K562 (cell line): ENCODE measurements around the gene NCF2. TPM values are rescaled to one million over a fixed set of nuclear protein-coding genes. Genes with fewer than 3 reads are reported as not detected.

Source experiments
- ATF6 ChIP-seq: sonication (generic); formaldehyde crosslinking; IDR thresholded peaks from 2 replicates; pipeline ENCODE4 v1.4.0; 2020; ENCODE audit warnings: mild to moderate bottlenecking, missing genetic modification reagents
- COPS2 ChIP-seq: fragments of 450-650 bp; conservative IDR thresholded peaks from 2 replicates; pipeline ENCODE4 v1.6.1; 2016; ENCODE audit warnings: mild to moderate bottlenecking, moderate library complexity
- DACH1 ChIP-seq: fragments of 450-650 bp; IDR thresholded peaks from 2 replicates; pipeline ENCODE4 v1.6.1; 2018; ENCODE audit not compliant: partially characterized antibody
- HDGF ChIP-seq: fragments of 450-650 bp; IDR thresholded peaks from 2 replicates; pipeline ENCODE4 v1.6.1; 2016
- HOMEZ ChIP-seq: fragments of 250-450 bp; sonication (Bioruptor Pico); IDR thresholded peaks from 2 replicates; pipeline ENCODE4 v1.4.0; 2020; ENCODE audit warnings: mild to moderate bottlenecking, moderate library complexity
- KLF1 ChIP-seq: fragments of 450-650 bp; IDR thresholded peaks from 2 replicates; pipeline ENCODE4 v1.6.1; 2016; ENCODE audit warnings: missing genetic modification characterization, missing compliant biosample characterization
- MAFG ChIP-seq: fragments of 450-650 bp; conservative IDR thresholded peaks from 2 replicates; pipeline ENCODE4 v1.6.1; 2016; ENCODE audit warnings: missing genetic modification characterization, missing compliant biosample characterization
- MECOM ChIP-seq: fragments of 250-450 bp; sonication (Bioruptor Pico); IDR thresholded peaks from 2 replicates; pipeline ENCODE4 v1.8.0; 2022; ENCODE audit warnings: inconsistent platforms
- MTF1 ChIP-seq: fragments of 250-450 bp; sonication (Bioruptor Pico); IDR thresholded peaks from 2 replicates; pipeline ENCODE4 v1.9.0; 2021; ENCODE audit warnings: moderate library complexity, mild to moderate bottlenecking, inconsistent platforms, borderline replicate concordance
- RBM25 ChIP-seq: fragments of 200-400 bp; formaldehyde crosslinking; IDR thresholded peaks from 2 replicates; pipeline ENCODE4 v1.6.1; 2018; ENCODE audit warnings: low read length, low read depth, moderate library complexity; ENCODE audit not compliant: severe bottlenecking
- TAL1 ChIP-seq: fragments of 450-650 bp; IDR thresholded peaks from 2 replicates; pipeline ENCODE4 v1.6.1; 2016; ENCODE audit warnings: mild to moderate bottlenecking
- ZBTB11 ChIP-seq, 3 experiments: fragments of 200-800 bp in 1 of 3; fragments of 250-450 bp in 1 of 3; fragments of 450-650 bp in 1 of 3; sonication (Bioruptor Pico) in 1 of 3; sonication (Bioruptor generic) in 1 of 3; formaldehyde crosslinking in 1 of 3; IDR thresholded peaks; 2 replicates each; pipeline versions ENCODE4 v1.6.1 to v1.8.0; 2016 to 2022; ENCODE audit warnings: mild to moderate bottlenecking in 2 of 3, missing genetic modification characterization in 2 of 3, missing compliant biosample characterization in 1 of 3, moderate library complexity in 1 of 3
- ZBTB17 ChIP-seq: fragments of 450-650 bp; formaldehyde crosslinking; IDR thresholded peaks from 2 replicates; pipeline ENCODE4 v1.4.0; 2020; ENCODE audit warnings: mild to moderate bottlenecking
- ZEB2 ChIP-seq: fragments of 450-650 bp; IDR thresholded peaks from 2 replicates; pipeline ENCODE4 v1.6.1; 2016
- ZNF384 ChIP-seq: IDR thresholded peaks from 2 replicates; pipeline ENCODE4 v1.6.1; 2012; ENCODE audit warnings: low read depth, low read length, improper control_type of control experiment
- ZNF583 ChIP-seq: fragments of 250-450 bp; sonication (Bioruptor Pico); IDR thresholded peaks from 2 replicates; pipeline ENCODE4 v1.4.0; 2020
- ZNF76 ChIP-seq: fragments of 250-450 bp; sonication (Bioruptor Pico); IDR thresholded peaks from 2 replicates; pipeline ENCODE4 v1.4.0; 2020; ENCODE audit warnings: mild to moderate bottlenecking, moderate library complexity, borderline replicate concordance
- ZNF778 ChIP-seq: fragments of 450-650 bp; formaldehyde crosslinking; IDR thresholded peaks from 2 replicates; pipeline ENCODE4 v1.4.0; 2020; ENCODE audit warnings: mild to moderate bottlenecking, moderate library complexity
- polyA plus RNA-seq, 8 experiments: library from polyadenylated mRNA; depleted of rRNA in 4 of 8; stranded (reverse) in 5 of 8; unstranded in 3 of 8; fragments of >200 nt; fragmentation: Nextera tagmentation in 2 of 8; fragmentation: Illumina TruSeq in 1 of 8; extraction: Ambion mirVana in 2 of 8; extraction: Trizol in 1 of 8; gene quantifications; 2 replicates each; pipeline versions ENCODE4 v1.2.1 to v1.2.3, GENCODE V29; 2011 to 2014; ENCODE audit warnings: inconsistent platforms in 1 of 8, missing spikeins in 1 of 8
- total RNA-seq, 7 experiments: library from RNA; depleted of rRNA in 6 of 7; stranded (reverse); fragments of >200 nt in 6 of 7; fragmentation: Illumina TruSeq in 2 of 7; extraction: Trizol in 2 of 7; gene quantifications; 2 replicates each; pipeline versions ENCODE4 v1.2.1 to v1.2.3, GENCODE V29; 2011 to 2021; ENCODE audit warnings: low replicate concordance in 1 of 7
- TF ChIP-seq, protein P1 (sequence below), 2 experiments: fragments of 200-800 bp in 1 of 2; sonication (Bioruptor generic) in 1 of 2; sonication (generic) in 1 of 2; formaldehyde crosslinking in 1 of 2; IDR thresholded peaks in 1 of 2; conservative IDR thresholded peaks in 1 of 2; 2 replicates each; pipeline versions ENCODE4 v1.5.0 to v1.6.1; 2016 to 2020; ENCODE audit warnings: missing compliant biosample characterization in 1 of 2, missing genetic modification characterization in 1 of 2, missing genetic modification reagents in 1 of 2

The NCF2 gene
- total and polyA plus RNA-seq, 9 of the 15 experiments (the other 6 are each of a cell fraction or from before 2014, with no cell fraction given): 0.07 to 0.54 (median 0.16) TPM; not detected in 3

DNA sequence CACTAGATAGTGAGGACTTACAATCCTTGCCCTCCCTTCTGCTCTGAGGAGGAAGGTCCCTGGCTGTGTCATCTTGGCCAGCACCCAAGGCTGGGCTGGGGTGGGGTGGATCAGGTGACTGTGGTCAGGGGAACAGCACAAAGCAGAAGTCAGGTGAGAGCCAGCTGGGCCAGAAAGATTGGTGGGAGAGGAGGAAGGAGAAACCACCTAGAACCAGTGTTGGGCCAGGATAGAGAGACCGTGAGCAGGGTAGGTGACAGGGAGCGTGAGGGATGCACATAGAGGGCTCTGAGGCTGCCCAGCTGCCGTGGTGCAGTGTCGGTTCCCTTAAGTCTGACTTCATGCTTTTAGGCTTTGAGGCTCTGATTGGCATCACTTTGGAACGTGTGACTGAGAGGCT lies 22.7 kb downstream of the NCF2 start (continued):
- TF ChIP-seq MAFG (tag): no peak
- TF ChIP-seq ZNF778: no peak
- peak; percentile 90 for TF ChIP-seq ZEB2
- TF ChIP-seq ZBTB11 (CRISPR knock-in tag; IDR thresholded peaks at IDR 0.05): no peak
- no peak for TF ChIP-seq ATF6
- TF ChIP-seq HOMEZ (CRISPR knock-in tag): no peak
- TF ChIP-seq ZNF76 (CRISPR knock-in tag): no peak
- TF ChIP-seq, protein P1, sequence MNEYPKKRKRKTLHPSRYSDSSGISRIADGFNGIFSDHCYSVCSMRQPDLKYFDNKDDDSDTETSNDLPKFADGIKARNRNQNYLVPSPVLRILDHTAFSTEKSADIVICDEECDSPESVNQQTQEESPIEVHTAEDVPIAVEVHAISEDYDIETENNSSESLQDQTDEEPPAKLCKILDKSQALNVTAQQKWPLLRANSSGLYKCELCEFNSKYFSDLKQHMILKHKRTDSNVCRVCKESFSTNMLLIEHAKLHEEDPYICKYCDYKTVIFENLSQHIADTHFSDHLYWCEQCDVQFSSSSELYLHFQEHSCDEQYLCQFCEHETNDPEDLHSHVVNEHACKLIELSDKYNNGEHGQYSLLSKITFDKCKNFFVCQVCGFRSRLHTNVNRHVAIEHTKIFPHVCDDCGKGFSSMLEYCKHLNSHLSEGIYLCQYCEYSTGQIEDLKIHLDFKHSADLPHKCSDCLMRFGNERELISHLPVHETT (CRISPR knock-in tag; conservative IDR thresholded peaks at IDR 0.05 in 1 of 2, IDR thresholded peaks at IDR 0.05 in 1 of 2): no peak
- TF ChIP-seq KLF1: no peak
- no peak for TF ChIP-seq ZNF384
- no peak for TF ChIP-seq MECOM (CRISPR knock-in tag)
- TF ChIP-seq RBM25: no peak
- no peak for TF ChIP-seq ZBTB17 (CRISPR knock-in tag)
- peak; percentile 83 for TF ChIP-seq DACH1
- 0 out of 2 replicates have a peak, but pooled peaks have one; percentile 45 for TF ChIP-seq ZNF583 (CRISPR knock-in tag)
- no peak for TF ChIP-seq MTF1
- no peak for TF ChIP-seq COPS2
- peak; percentile 73 for TF ChIP-seq TAL1
- TF ChIP-seq HDGF: 0 out of 2 replicates have a peak, but pooled peaks have one; percentile 3
